ENCODE measurements around the gene COL1A1.

The COL1A1 gene

GRCh38 chr17:50167371-50167770 is 34.1 kb downstream of the COL1A1 start:
- DNase-seq (ENCODE audit: low read depth), result no peak
- H3K4me3 ChIP-seq (ENCODE audit: low read depth, low read length), result no peak overlapping the region
- TF ChIP-seq CTCF (IDR thresholded peaks at IDR 0.05; ENCODE audit: insufficient read depth, low read depth, low read length, missing control alignments), result no peak

GRCh38 chr17:50166518-50167181 is 34.8 kb downstream of the COL1A1 start:
- DNase-seq (ENCODE audit: low read depth), result no peak
- TF ChIP-seq CTCF (IDR thresholded peaks at IDR 0.05; ENCODE audit: insufficient read depth, low read depth, low read length, missing control alignments), result no peak
- H3K4me3 ChIP-seq (ENCODE audit: low read depth, low read length), result no peak overlapping the region

GRCh38 chr17:50165867-50166517 is 35.4 kb downstream of the COL1A1 start, which contains the start of gene SGCA:
TSS of gene SGCA (plus strand) at chr17:50166005. CDS start at chr17:50166041, 36 bp downstream.
- H3K4me3 ChIP-seq (ENCODE audit: low read depth, low read length), result no peak within 1 kb of the TSS
- no peak for TF ChIP-seq CTCF (IDR thresholded peaks at IDR 0.05; ENCODE audit: insufficient read depth, low read depth, low read length, missing control alignments)
- DNase-seq (ENCODE audit: low read depth), result no peak

GRCh38 chr17:50165466-50165865 is 36.0 kb downstream of the COL1A1 start:
- TF ChIP-seq CTCF (IDR thresholded peaks at IDR 0.05; ENCODE audit: insufficient read depth, low read depth, low read length, missing control alignments), result no peak
- no peak for DNase-seq (ENCODE audit: low read depth)

DNA sequence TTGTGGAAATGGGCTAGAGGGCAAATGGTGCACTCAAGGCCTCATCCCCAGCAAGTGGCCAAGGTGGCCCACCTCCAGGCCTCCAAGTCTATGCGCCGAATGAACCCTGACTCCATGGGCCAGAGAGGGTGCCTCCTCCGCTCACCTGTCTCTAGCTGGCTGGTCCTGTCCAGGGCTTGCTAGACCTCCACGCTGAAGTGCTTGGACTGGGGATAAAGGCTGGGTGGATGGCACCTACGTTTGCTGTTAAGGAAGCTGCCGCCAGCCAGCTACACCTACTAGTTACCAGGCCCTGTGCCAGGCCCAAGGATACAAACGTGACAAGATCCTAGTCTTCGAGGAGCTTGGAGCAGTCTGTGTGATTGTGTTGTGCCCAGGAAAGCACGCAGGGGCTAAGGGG is 36.4 kb downstream of the COL1A1 start:
- no peak for TF ChIP-seq CTCF (IDR thresholded peaks at IDR 0.05; ENCODE audit: insufficient read depth, low read depth, low read length, missing control alignments)
- no peak for DNase-seq (ENCODE audit: low read depth)
- no peak overlapping the region for H3K4me3 ChIP-seq (ENCODE audit: low read depth, low read length)

More at GRCh38 chr17:50165466-50165865, 36.0 kb downstream of the COL1A1 start:
- H3K4me3 ChIP-seq (ENCODE audit: low read depth, low read length), result no peak overlapping the region

DNA sequence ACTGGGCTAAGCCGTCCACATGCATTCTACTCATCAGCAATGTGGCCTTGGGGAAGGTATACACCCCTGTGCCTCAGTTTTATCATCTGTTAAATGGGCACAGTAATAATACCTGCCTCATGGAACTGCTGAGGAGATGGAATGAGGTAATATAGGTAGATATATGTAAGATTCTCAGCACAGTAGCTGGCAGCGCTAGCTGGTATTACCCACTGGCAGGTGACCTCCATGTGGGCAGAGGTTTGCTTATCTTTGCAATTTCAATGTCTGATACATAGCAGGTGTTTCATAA is 36.8 kb downstream of the COL1A1 start:
- no peak overlapping the region for H3K4me3 ChIP-seq (ENCODE audit: low read depth, low read length)
- no peak for DNase-seq (ENCODE audit: low read depth)
- no peak for TF ChIP-seq CTCF (IDR thresholded peaks at IDR 0.05; ENCODE audit: insufficient read depth, low read depth, low read length, missing control alignments)

All from GM12865 (cell line).